D721Med (cell line): ENCODE results near the gene CD300LD.

ENCODE experiments used
- DNase-seq: peaks from one replicate; pipeline ENCODE4 v3.0.0; 2011; ENCODE audit warnings: low spot score; ENCODE audit not compliant: insufficient read length
- FAIRE-seq: peaks from 2 replicates; lab custom pipeline; 2011; peaks lifted over from hg19 to GRCh38; lab: Jason Lieb, UNC
- TF ChIP-seq, protein P1 (sequence below): IDR thresholded peaks from 2 replicates; pipeline ENCODE4 v1.5.1; 2012; ENCODE audit warnings: mild to moderate bottlenecking, control low read depth; ENCODE audit not compliant: insufficient read depth; ENCODE audit errors: missing control alignments

CD300LD gene

GRCh38 chr17:74536890-74537289 is 55.2 kb downstream of the CD300LD start:
- FAIRE-seq: no peak
- DNase-seq: no peak
- TF ChIP-seq, protein P1, sequence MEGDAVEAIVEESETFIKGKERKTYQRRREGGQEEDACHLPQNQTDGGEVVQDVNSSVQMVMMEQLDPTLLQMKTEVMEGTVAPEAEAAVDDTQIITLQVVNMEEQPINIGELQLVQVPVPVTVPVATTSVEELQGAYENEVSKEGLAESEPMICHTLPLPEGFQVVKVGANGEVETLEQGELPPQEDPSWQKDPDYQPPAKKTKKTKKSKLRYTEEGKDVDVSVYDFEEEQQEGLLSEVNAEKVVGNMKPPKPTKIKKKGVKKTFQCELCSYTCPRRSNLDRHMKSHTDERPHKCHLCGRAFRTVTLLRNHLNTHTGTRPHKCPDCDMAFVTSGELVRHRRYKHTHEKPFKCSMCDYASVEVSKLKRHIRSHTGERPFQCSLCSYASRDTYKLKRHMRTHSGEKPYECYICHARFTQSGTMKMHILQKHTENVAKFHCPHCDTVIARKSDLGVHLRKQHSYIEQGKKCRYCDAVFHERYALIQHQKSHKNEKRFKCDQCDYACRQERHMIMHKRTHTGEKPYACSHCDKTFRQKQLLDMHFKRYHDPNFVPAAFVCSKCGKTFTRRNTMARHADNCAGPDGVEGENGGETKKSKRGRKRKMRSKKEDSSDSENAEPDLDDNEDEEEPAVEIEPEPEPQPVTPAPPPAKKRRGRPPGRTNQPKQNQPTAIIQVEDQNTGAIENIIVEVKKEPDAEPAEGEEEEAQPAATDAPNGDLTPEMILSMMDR: no peak

DNA sequence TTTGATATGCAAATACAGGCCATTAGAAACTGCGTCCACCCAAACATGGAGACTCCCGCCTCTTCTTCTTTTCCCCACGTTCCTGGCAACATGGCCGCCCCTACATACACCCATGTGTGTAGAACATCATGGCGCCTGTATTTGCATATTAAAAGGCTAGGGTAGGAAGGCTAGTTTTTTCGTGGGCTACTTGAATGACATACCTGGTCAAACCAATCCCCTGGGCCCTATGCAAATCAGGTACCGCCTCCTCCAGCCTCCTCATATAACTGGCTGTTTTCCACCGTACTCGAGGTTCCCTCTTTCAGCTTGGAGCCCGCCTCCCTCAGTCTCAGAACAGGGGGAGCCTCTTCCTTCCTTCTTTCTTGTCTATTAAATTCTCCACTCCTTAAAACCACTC is 60.0 kb downstream of the CD300LD start:
- TF ChIP-seq, protein P1: no peak
- DNase-seq (no peak), FAIRE-seq (no peak)

- FAIRE-seq (no peak), DNase-seq (no peak)
- TF ChIP-seq, protein P1: no peak
These were observed 60.8 kb downstream of the CD300LD start, which contains the start of gene CD300LB for GRCh38 chr17:74531231-74531761. CD300LB (minus strand) TSS chr17:74531475; CDS start chr17:74531350, 125 bp downstream.

GRCh38 chr17:74530831-74531150 is 61.3 kb downstream of the CD300LD start:
- TF ChIP-seq, protein P1: no peak
- DNase-seq: no peak
- no peak for FAIRE-seq
